Femur (tissue), 1 donor: ENCODE measurements around the gene ATP5PD.

Experiments
- DNase-seq: peaks from one replicate; pipeline ENCODE4 v3.0.0-alpha.2; 2017

Gene ATP5PD

GRCh38 chr17:75046407-75047289, at the start of gene ATP5PD, which contains the start of gene KCTD2:
Gene ATP5PD, minus strand, starts transcription at chr17:75046969. Its CDS starts 4,319 bp downstream, at chr17:75042650.
Gene KCTD2, plus strand, starts transcription at chr17:75047225. Its CDS starts 26 bp downstream, at chr17:75047251.
- DNase-seq: peak; percentile 98

GRCh38 chr17:75096082-75096625, 49.4 kb upstream of the ATP5PD start:
- DNase-seq: peak; percentile 80

- DNase-seq: no peak
Measured at GRCh38 chr17:75094871-75095399, 48.2 kb upstream of the ATP5PD start.

- DNase-seq: no peak
Measured at GRCh38 chr17:75093548-75094158, 46.9 kb upstream of the ATP5PD start.

GRCh38 chr17:75091855-75092327, 45.1 kb upstream of the ATP5PD start:
- DNase-seq: no peak

GRCh38 chr17:75090871-75091854, 44.4 kb upstream of the ATP5PD start:
- no peak for DNase-seq

GRCh38 chr17:75088465-75089417, 42.0 kb upstream of the ATP5PD start:
- DNase-seq: no peak

- DNase-seq: peak; percentile 91
Measured at GRCh38 chr17:75087558-75088453, 41.0 kb upstream of the ATP5PD start, which contains the start of gene SLC16A5. Gene SLC16A5, plus strand, starts transcription at chr17:75087954. Its CDS starts 5,683 bp downstream, at chr17:75093637.

- DNase-seq: no peak
Measured at GRCh38 chr17:75087182-75087557, 40.4 kb upstream of the ATP5PD start.

GRCh38 chr17:75086496-75087181, 39.9 kb upstream of the ATP5PD start:
- DNase-seq: no peak

GRCh38 chr17:75084039-75084660, 37.4 kb upstream of the ATP5PD start:
- DNase-seq: no peak

- DNase-seq: no peak
Measured at GRCh38 chr17:75082683-75083082, 35.9 kb upstream of the ATP5PD start.

- DNase-seq: no peak
Measured at GRCh38 chr17:75081611-75082540, 35.1 kb upstream of the ATP5PD start.

- DNase-seq: no peak
Measured at GRCh38 chr17:75079023-75079373, 32.2 kb upstream of the ATP5PD start.

- no peak for DNase-seq
Measured at GRCh38 chr17:75078284-75079022, 31.7 kb upstream of the ATP5PD start.

GRCh38 chr17:75077496-75078283, 30.9 kb upstream of the ATP5PD start:
- DNase-seq: peak; percentile 68
